Measurements from ENCODE around the gene DEDD.

GRCh38 chr1:161166669-161167548, 34.4 kb upstream of the DEDD start:
- TF ChIP-seq POLR2A (IDR thresholded peaks at IDR 0.05; ENCODE audit: low read depth, low read length) (no peak), RAD21 (IDR thresholded peaks at IDR 0.05; ENCODE audit: insufficient read depth, low read depth, low read length) (no peak), SMC3 (IDR thresholded peaks at IDR 0.05; ENCODE audit: borderline replicate concordance, low read length) (no peak), RELA (IDR thresholded peaks at IDR 0.05; ENCODE audit: borderline replicate concordance, partially characterized antibody) (no peak), ATF3 (IDR thresholded peaks at IDR 0.05; ENCODE audit: borderline replicate concordance, extremely low read depth, low read depth, low read length) (no peak), CTCF (IDR thresholded peaks at IDR 0.05 in 2 of 3, conservative IDR thresholded peaks at IDR 0.05 in 1 of 3; ENCODE audit: control insufficient read depth in 2 of 3, extremely low read depth in 1 of 3, insufficient read depth in 1 of 3, low read depth in 3 of 3, low read length in 3 of 3) (no peak), KAT2A (conservative IDR thresholded peaks at IDR 0.05; ENCODE audit: control insufficient read depth, low read depth, low read length) (no peak)

Measured in GM12878 (cell line).